ENCODE results near the gene SCYL1.
"Not testable (repeated sequence)": the region's sequence is repeated elsewhere in the genome, so short reads cannot be mapped to it uniquely, and the experiment has no call there.

SCYL1 gene

GRCh38 chr11:65555693-65556231 is 30.9 kb downstream of the SCYL1 start:
- DNase-seq, result no peak

GRCh38 chr11:65556470-65557279 is 31.8 kb downstream of the SCYL1 start:
- no peak for DNase-seq

- no peak for DNase-seq
Measured at GRCh38 chr11:65557280-65558001, 32.6 kb downstream of the SCYL1 start.

GRCh38 chr11:65558002-65558929 is 33.4 kb downstream of the SCYL1 start, which contains the start of gene LTBP3:
Gene LTBP3 (minus strand): TSS chr11:65558359. CDS start chr11:65557959, 400 bp downstream.
- DNase-seq, result peak; percentile 58

GRCh38 chr11:65558930-65559509 is 34.1 kb downstream of the SCYL1 start:
- peak; percentile 81 for DNase-seq

GRCh38 chr11:65559535-65559934 is 34.7 kb downstream of the SCYL1 start:
- DNase-seq, result peak; percentile 73

GRCh38 chr11:65559951-65560537 is 35.2 kb downstream of the SCYL1 start:
- DNase-seq, result peak; percentile 73

GRCh38 chr11:65560555-65561418 is 35.9 kb downstream of the SCYL1 start:
- DNase-seq, result peak; percentile 64

- no peak for DNase-seq
Measured at GRCh38 chr11:65562020-65562419, 37.1 kb downstream of the SCYL1 start.

GRCh38 chr11:65562788-65563187 is 37.9 kb downstream of the SCYL1 start:
- DNase-seq, result no peak

GRCh38 chr11:65563601-65564000 is 38.7 kb downstream of the SCYL1 start:
- no peak for DNase-seq

GRCh38 chr11:65564879-65565559 is 40.1 kb downstream of the SCYL1 start:
- not testable (repeated sequence) for DNase-seq

GRCh38 chr11:65565624-65566453 is 41.0 kb downstream of the SCYL1 start:
- DNase-seq, result no peak

GRCh38 chr11:65569164-65569972 is 44.5 kb downstream of the SCYL1 start:
- no peak for DNase-seq

- DNase-seq, result peak; percentile 97
Measured at GRCh38 chr11:65569973-65570918, 45.4 kb downstream of the SCYL1 start, which contains the start of gene ZNRD2. Gene ZNRD2 (plus strand): TSS chr11:65570477. CDS start chr11:65570492, 15 bp downstream.

GRCh38 chr11:65571420-65571819 is 46.5 kb downstream of the SCYL1 start:
- DNase-seq, result no peak

- no peak for DNase-seq
Measured at GRCh38 chr11:65571940-65572339, 47.1 kb downstream of the SCYL1 start.

All from NCI-H446 treated with DMSO at 0.1 percent for 48 hours (cell line).